Measurements from ENCODE around the gene RELL1.

RELL1 gene

DNA sequence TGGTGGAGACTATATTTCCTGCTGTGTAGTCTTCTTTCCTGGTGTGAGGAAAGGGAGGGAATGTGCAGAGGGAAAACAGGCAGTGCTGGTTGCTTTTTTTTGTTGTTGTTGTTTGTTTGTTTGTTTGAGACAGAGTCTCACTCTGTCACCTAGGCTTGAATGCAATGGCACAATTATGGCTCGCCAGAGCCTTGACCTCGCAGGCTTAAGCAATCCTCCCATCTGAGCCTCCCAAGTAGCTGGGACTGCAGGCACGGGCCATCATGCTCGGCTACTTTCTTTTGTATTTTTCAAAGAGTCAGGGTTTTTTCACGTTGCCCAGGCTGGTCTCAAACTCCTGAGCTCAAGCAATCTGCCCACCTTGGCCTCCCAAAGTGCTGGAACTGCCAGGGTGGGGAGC, 82.5 kb downstream of the RELL1 start:
- H3K9me3 ChIP-seq (ENCODE audit: control insufficient read depth, insufficient read depth, low read length) = no peaks in the 10 kb centered on the region

DNA sequence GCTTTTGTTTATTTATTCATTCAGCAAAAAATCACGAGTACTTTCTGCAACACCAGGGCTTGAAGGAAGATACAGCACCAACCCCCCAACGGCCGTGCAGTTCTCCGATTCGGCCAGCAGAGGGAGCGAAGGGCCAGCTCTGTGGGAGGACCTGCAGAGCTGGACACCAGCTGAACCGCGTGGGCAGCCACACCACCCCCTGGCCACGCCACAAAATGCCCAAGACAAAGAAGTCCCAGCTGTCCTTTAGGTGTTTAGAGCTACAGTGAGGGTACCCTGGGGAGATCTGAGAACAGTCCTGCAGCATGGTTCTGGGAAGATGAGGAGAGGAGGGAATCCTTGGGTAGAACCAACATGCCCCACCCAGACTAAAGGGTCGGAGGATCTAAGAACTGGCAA, 83.1 kb downstream of the RELL1 start:
- H4K20me1 ChIP-seq (ENCODE audit: control insufficient read depth, insufficient read depth, low read depth, low read length) = no peaks in the 10 kb centered on the region
- no peak overlapping the region for H3K4me3 ChIP-seq (ENCODE audit: low read length)
- H3K36me3 ChIP-seq (ENCODE audit: control insufficient read depth, low read length) = no peaks in the 10 kb centered on the region
- no peaks in the 10 kb centered on the region for H3K4me1 ChIP-seq (ENCODE audit: control insufficient read depth, low read length)
- no peaks in the 10 kb centered on the region for H3K9me2 ChIP-seq (replicated peaks; ENCODE audit: control insufficient read depth, low read length)
- no peak overlapping the region for H3K27ac ChIP-seq (ENCODE audit: low read depth, low read length)
- H3K27me3 ChIP-seq (ENCODE audit: control insufficient read depth, low read length) = no peaks in the 10 kb centered on the region
- no peaks in the 10 kb centered on the region for H3F3A ChIP-seq (ENCODE audit: control insufficient read depth, insufficient read depth)
- no peaks in the 10 kb centered on the region for H3K9me3 ChIP-seq (ENCODE audit: control insufficient read depth, insufficient read depth, low read length)
- TF ChIP-seq, protein P1, sequence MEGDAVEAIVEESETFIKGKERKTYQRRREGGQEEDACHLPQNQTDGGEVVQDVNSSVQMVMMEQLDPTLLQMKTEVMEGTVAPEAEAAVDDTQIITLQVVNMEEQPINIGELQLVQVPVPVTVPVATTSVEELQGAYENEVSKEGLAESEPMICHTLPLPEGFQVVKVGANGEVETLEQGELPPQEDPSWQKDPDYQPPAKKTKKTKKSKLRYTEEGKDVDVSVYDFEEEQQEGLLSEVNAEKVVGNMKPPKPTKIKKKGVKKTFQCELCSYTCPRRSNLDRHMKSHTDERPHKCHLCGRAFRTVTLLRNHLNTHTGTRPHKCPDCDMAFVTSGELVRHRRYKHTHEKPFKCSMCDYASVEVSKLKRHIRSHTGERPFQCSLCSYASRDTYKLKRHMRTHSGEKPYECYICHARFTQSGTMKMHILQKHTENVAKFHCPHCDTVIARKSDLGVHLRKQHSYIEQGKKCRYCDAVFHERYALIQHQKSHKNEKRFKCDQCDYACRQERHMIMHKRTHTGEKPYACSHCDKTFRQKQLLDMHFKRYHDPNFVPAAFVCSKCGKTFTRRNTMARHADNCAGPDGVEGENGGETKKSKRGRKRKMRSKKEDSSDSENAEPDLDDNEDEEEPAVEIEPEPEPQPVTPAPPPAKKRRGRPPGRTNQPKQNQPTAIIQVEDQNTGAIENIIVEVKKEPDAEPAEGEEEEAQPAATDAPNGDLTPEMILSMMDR (IDR thresholded peaks at IDR 0.05; ENCODE audit: low read depth, low read length, poor library complexity, severe bottlenecking) = peak; percentile 98
- TF ChIP-seq EZH2phosphoT487 (IDR thresholded peaks at IDR 0.05; ENCODE audit: borderline replicate concordance, low read length) = no peak
- no peaks in the 10 kb centered on the region for H3K79me2 ChIP-seq (ENCODE audit: control insufficient read depth, low read length)
- H3K4me2 ChIP-seq (ENCODE audit: low read length) = no peak overlapping the region

More for the DNA sequence above, 82.5 kb downstream of the RELL1 start:
- no peaks in the 10 kb centered on the region for H3F3A ChIP-seq (ENCODE audit: control insufficient read depth, insufficient read depth)
- H3K27ac ChIP-seq (ENCODE audit: low read depth, low read length) = no peak overlapping the region
- TF ChIP-seq, protein P1 (IDR thresholded peaks at IDR 0.05; ENCODE audit: low read depth, low read length, poor library complexity, severe bottlenecking) = no peak
- TF ChIP-seq EZH2phosphoT487 (IDR thresholded peaks at IDR 0.05; ENCODE audit: borderline replicate concordance, low read length) = no peak
- H3K4me1 ChIP-seq (ENCODE audit: control insufficient read depth, low read length) = no peaks in the 10 kb centered on the region
- H3K4me2 ChIP-seq (ENCODE audit: low read length) = no peak overlapping the region
- H3K27me3 ChIP-seq (ENCODE audit: control insufficient read depth, low read length) = no peaks in the 10 kb centered on the region
- no peaks in the 10 kb centered on the region for H4K20me1 ChIP-seq (ENCODE audit: control insufficient read depth, insufficient read depth, low read depth, low read length)
- H3K9me2 ChIP-seq (replicated peaks; ENCODE audit: control insufficient read depth, low read length) = no peaks in the 10 kb centered on the region
- H3K36me3 ChIP-seq (ENCODE audit: control insufficient read depth, low read length) = no peaks in the 10 kb centered on the region
- no peak overlapping the region for H3K4me3 ChIP-seq (ENCODE audit: low read length)
- H3K79me2 ChIP-seq (ENCODE audit: control insufficient read depth, low read length) = no peaks in the 10 kb centered on the region

DNA sequence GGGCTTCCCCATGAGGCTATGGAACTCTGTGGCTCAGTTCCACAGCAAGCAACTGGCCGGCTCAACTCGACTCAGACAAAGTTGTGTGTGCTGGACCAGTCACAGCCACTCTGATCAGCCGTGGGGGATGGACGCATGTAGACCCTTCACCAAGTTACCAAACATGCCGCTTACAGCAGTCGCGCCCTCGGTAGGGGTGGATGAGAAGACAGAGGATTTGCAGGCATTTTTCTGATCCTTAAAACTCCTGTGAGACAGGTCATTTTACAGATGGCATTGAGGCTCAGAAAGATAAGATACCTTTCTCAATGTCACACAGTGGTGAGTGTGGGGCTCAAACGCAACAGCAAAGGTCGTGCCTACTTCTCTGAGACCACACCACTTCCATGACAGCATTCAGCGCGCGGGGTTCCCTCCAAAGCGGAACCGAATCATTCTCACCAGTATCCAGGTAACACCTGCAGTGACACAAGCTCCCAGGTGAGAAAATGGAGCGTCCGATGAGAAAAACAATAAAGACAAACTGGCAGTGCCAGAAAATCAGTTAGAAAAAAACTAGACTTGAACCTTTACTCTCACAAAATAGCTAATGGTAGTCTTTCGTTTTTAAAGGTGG, 83.6 kb downstream of the RELL1 start:
- no peaks in the 10 kb centered on the region for H3K79me2 ChIP-seq (ENCODE audit: control insufficient read depth, low read length)
- H3K27me3 ChIP-seq (ENCODE audit: control insufficient read depth, low read length) = no peaks in the 10 kb centered on the region
- H3K9me2 ChIP-seq (replicated peaks; ENCODE audit: control insufficient read depth, low read length) = no peaks in the 10 kb centered on the region
- no peaks in the 10 kb centered on the region for H3K36me3 ChIP-seq (ENCODE audit: control insufficient read depth, low read length)
- H3K4me2 ChIP-seq (ENCODE audit: low read length) = no peak overlapping the region
- no peaks in the 10 kb centered on the region for H3F3A ChIP-seq (ENCODE audit: control insufficient read depth, insufficient read depth)
- H3K4me3 ChIP-seq (ENCODE audit: low read length) = no peak overlapping the region
- H3K9me3 ChIP-seq (ENCODE audit: control insufficient read depth, insufficient read depth, low read length) = no peaks in the 10 kb centered on the region
- no peaks in the 10 kb centered on the region for H4K20me1 ChIP-seq (ENCODE audit: control insufficient read depth, insufficient read depth, low read depth, low read length)
- H3K4me1 ChIP-seq (ENCODE audit: control insufficient read depth, low read length) = no peaks in the 10 kb centered on the region
- H3K27ac ChIP-seq (ENCODE audit: low read depth, low read length) = no peak overlapping the region
- TF ChIP-seq, protein P1 (IDR thresholded peaks at IDR 0.05; ENCODE audit: low read depth, low read length, poor library complexity, severe bottlenecking) = no peak
- TF ChIP-seq EZH2phosphoT487 (IDR thresholded peaks at IDR 0.05; ENCODE audit: borderline replicate concordance, low read length) = no peak
